Skeletal muscle satellite cell (primary cell): ENCODE measurements around the gene ZNF283.
A peak's percentile ranks its signal among the peaks of the same experiment; 100 is the strongest.

Experiments used
- H3K27me3 ChIP-seq: 2 replicates; pipeline ENCODE4 v1.7.0; 2013; ENCODE audit warnings: low read length; ENCODE audit not compliant: control insufficient read depth, insufficient read depth
- H3K36me3 ChIP-seq: 2 replicates; pipeline ENCODE4 v1.7.0; 2013; ENCODE audit warnings: mild to moderate bottlenecking, control low read depth, low read length; ENCODE audit not compliant: insufficient read depth
- H3K4me1 ChIP-seq: 2 replicates; pipeline ENCODE4 v1.7.0; 2013; ENCODE audit warnings: low read length; ENCODE audit not compliant: control insufficient read depth, insufficient read depth
- H3K4me2 ChIP-seq: 2 replicates; pipeline ENCODE4 v1.7.0; 2013; ENCODE audit warnings: mild to moderate bottlenecking, low read length
- H3K4me3 ChIP-seq: 2 replicates; pipeline ENCODE4 v1.7.0; 2013; ENCODE audit warnings: low read length
- H3K9ac ChIP-seq: 2 replicates; pipeline ENCODE4 v1.7.0; 2013; ENCODE audit warnings: mild to moderate bottlenecking, low read depth, low read length, moderate library complexity
- H3K9me3 ChIP-seq: replicated peaks from 2 replicates; pipeline ENCODE4 v1.7.0; 2013; ENCODE audit warnings: mild to moderate bottlenecking, control low read depth, low read length

ZNF283 gene

GRCh38 chr19:43784981-43785808, 41.9 kb upstream of the ZNF283 start:
- Histone ChIP-seq H3K4me2 (peak overlapping the region; percentile 72), H3K36me3 (no peaks in the 10 kb centered on the region), H3K4me1 (peaks cover 25% of the 10 kb centered on the region), H3K4me3 (no peak overlapping the region), H3K27me3 (no peaks in the 10 kb centered on the region), H3K9ac (peak overlapping the region; percentile 17), H3K9me3 (no peaks in the 10 kb centered on the region)

GRCh38 chr19:43786665-43787064, 40.5 kb upstream of the ZNF283 start:
- Histone ChIP-seq H3K9me3 (no peaks in the 10 kb centered on the region), H3K4me2 (no peak overlapping the region), H3K9ac (no peak overlapping the region), H3K36me3 (no peaks in the 10 kb centered on the region), H3K4me3 (no peak overlapping the region), H3K4me1 (peaks cover 15% of the 10 kb centered on the region), H3K27me3 (peaks cover 8% of the 10 kb centered on the region)

- H3K9me3 ChIP-seq = no peaks in the 10 kb centered on the region
- no peak overlapping the region for H3K9ac ChIP-seq
- H3K4me2 ChIP-seq = no peak overlapping the region
- peaks cover 17% of the 10 kb centered on the region for H3K27me3 ChIP-seq
- H3K4me3 ChIP-seq = no peak overlapping the region
- H3K36me3 ChIP-seq = no peaks in the 10 kb centered on the region
- H3K4me1 ChIP-seq = peaks cover 12% of the 10 kb centered on the region
Observed at GRCh38 chr19:43789029-43789428, 38.1 kb upstream of the ZNF283 start.

- H3K9me3 ChIP-seq = no peaks in the 10 kb centered on the region
- H3K9ac ChIP-seq = no peak overlapping the region
- no peak overlapping the region for H3K4me3 ChIP-seq
- H3K4me2 ChIP-seq = no peak overlapping the region
- H3K36me3 ChIP-seq = no peaks in the 10 kb centered on the region
- no peaks in the 10 kb centered on the region for H3K4me1 ChIP-seq
- peaks cover 19% of the 10 kb centered on the region for H3K27me3 ChIP-seq
Observed at GRCh38 chr19:43790587-43790986, 36.5 kb upstream of the ZNF283 start.

GRCh38 chr19:43797118-43797517, 30.0 kb upstream of the ZNF283 start:
- H3K4me3 ChIP-seq = no peak overlapping the region
- no peaks in the 10 kb centered on the region for H3K9me3 ChIP-seq
- peaks cover 7% of the 10 kb centered on the region for H3K4me1 ChIP-seq
- peaks cover 55% of the 10 kb centered on the region for H3K27me3 ChIP-seq
- H3K36me3 ChIP-seq = no peaks in the 10 kb centered on the region
- H3K4me2 ChIP-seq = no peak overlapping the region
- H3K9ac ChIP-seq = no peak overlapping the region

- Histone ChIP-seq H3K4me3 (no peak overlapping the region), H3K4me1 (peaks cover 7% of the 10 kb centered on the region), H3K27me3 (peaks cover 59% of the 10 kb centered on the region), H3K4me2 (no peak overlapping the region), H3K36me3 (no peaks in the 10 kb centered on the region), H3K9me3 (no peaks in the 10 kb centered on the region), H3K9ac (no peak overlapping the region)
Observed at GRCh38 chr19:43797556-43797955, 29.6 kb upstream of the ZNF283 start.

- H3K36me3 ChIP-seq = no peaks in the 10 kb centered on the region
- H3K4me1 ChIP-seq = peaks cover 7% of the 10 kb centered on the region
- H3K4me2 ChIP-seq = peak overlapping the region; percentile 95
- H3K27me3 ChIP-seq = peaks cover 63% of the 10 kb centered on the region
- H3K9ac ChIP-seq = no peak overlapping the region
- no peaks in the 10 kb centered on the region for H3K9me3 ChIP-seq
- peak overlapping the region; percentile 67 for H3K4me3 ChIP-seq
Observed at GRCh38 chr19:43798026-43798545, 29.0 kb upstream of the ZNF283 start.

- no peaks in the 10 kb centered on the region for H3K9me3 ChIP-seq
- peak overlapping the region; percentile 95 for H3K4me2 ChIP-seq
- peaks cover 61% of the 10 kb centered on the region for H3K27me3 ChIP-seq
- H3K36me3 ChIP-seq = no peaks in the 10 kb centered on the region
- H3K4me1 ChIP-seq = peaks cover 7% of the 10 kb centered on the region
- peak overlapping the region; percentile 67 for H3K4me3 ChIP-seq
- H3K9ac ChIP-seq = no peak overlapping the region
Observed at GRCh38 chr19:43798546-43799409, 28.3 kb upstream of the ZNF283 start.

GRCh38 chr19:43799502-43800142, 27.5 kb upstream of the ZNF283 start:
- H3K27me3 ChIP-seq = peaks cover 63% of the 10 kb centered on the region
- no peak overlapping the region for H3K9ac ChIP-seq
- H3K4me3 ChIP-seq = no peak overlapping the region
- no peak overlapping the region for H3K4me2 ChIP-seq
- no peaks in the 10 kb centered on the region for H3K36me3 ChIP-seq
- H3K4me1 ChIP-seq = peaks cover 7% of the 10 kb centered on the region
- no peaks in the 10 kb centered on the region for H3K9me3 ChIP-seq

- Histone ChIP-seq H3K4me1 (peaks cover 7% of the 10 kb centered on the region), H3K4me3 (no peak within 1 kb of the TSS), H3K4me2 (no peak within 1 kb of the TSS), H3K9ac (no peak within 1 kb of the TSS), H3K36me3 (no peaks in the 10 kb centered on the region), H3K9me3 (no peaks in the 10 kb centered on the region), H3K27me3 (peaks cover 49% of the 10 kb centered on the region)
Observed at GRCh38 chr19:43802216-43802951, 24.7 kb upstream of the ZNF283 start, which contains the start of gene LYPD5. Gene LYPD5 (minus strand): TSS chr19:43802447. CDS start chr19:43802380, 67 bp downstream.
